Epidermal melanocyte (primary cell): ENCODE data around the gene CEACAM7.

Experiments
- DNase-seq: peaks from one replicate; pipeline ENCODE4 v3.0.0; 2011; ENCODE audit warnings: low spot score; ENCODE audit not compliant: insufficient read length

CEACAM7 gene

DNA sequence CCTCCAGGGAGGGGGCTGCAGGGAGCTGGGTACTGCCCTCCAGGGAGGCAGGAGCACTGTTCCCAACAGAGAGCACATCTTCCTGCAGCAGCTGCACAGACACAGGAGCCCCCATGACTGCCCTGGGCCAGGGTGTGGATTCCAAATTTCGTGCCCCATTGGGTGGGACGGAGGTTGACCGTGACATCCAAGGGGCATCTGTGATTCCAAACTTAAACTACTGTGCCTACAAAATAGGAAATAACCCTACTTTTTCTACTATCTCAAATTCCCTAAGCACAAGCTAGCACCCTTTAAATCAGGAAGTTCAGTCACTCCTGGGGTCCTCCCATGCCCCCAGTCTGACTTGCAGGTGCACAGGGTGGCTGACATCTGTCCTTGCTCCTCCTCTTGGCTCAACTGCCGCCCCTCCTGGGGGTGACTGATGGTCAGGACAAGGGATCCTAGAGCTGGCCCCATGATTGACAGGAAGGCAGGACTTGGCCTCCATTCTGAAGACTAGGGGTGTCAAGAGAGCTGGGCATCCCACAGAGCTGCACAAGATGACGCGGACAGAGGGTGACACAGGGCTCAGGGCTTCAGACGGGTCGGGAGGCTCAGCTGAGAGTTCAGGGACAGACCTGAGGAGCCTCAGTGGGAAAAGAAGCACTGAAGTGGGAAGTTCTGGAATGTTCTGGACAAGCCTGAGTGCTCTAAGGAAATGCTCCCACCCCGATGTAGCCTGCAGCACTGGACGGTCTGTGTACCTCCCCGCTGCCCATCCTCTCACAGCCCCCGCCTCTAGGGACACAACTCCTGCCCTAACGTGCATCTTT, 12.5 kb upstream of the CEACAM7 start:
- no peak for DNase-seq

DNA sequence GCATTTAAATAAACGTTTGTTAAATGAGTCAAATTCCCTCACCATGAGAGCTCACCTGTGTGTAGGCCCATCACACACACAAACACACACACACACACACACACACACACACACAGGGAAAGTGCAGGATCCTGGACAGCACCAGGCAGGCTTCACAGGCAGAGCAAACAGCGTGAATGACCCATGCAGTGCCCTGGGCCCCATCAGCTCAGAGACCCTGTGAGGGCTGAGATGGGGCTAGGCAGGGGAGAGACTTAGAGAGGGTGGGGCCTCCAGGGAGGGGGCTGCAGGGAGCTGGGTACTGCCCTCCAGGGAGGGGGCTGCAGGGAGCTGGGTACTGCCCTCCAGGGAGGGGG, 11.9 kb upstream of the CEACAM7 start:
- DNase-seq: no peak

DNA sequence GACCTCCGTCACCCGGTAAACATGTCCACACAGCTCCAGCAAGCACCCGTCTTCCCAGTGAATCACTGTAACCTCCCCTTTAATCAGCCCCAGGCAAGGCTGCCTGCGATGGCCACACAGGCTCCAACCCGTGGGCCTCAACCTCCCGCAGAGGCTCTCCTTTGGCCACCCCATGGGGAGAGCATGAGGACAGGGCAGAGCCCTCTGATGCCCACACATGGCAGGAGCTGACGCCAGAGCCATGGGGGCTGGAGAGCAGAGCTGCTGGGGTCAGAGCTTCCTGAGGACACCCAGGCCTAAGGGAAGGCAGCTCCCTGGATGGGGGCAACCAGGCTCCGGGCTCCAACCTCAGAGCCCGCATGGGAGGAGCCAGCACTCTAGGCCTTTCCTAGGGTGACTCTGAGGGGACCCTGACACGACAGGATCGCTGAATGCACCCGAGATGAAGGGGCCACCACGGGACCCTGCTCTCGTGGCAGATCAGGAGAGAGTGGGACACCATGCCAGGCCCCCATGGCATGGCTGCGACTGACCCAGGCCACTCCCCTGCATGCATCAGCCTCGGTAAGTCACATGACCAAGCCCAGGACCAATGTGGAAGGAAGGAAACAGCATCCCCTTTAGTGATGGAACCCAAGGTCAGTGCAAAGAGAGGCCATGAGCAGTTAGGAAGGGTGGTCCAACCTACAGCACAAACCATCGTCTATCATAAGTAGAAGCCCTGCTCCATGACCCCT, 11.3 kb upstream of the CEACAM7 start:
- DNase-seq: no peak

DNA sequence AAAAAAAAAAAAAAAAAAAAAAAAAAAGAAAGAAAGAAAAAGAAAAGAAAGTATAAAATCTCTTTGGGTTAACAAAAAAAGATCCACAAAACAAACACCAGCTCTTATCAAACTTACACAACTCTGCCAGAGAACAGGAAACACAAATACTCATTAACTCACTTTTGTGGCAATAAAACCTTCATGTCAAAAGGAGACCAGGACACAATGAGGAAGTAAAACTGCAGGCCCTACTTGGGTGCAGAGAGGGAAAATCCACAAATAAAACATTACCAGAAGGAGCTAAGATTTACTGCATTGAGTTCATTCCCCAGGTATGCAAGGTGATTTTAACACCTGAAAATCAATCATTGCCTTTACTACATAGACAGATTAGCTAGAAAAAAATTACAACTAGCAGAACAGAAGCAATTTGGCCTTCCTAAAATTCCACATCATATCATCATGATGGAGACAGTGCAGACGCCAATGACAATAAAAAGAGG, 10.7 kb upstream of the CEACAM7 start:
- no peak for DNase-seq

DNA sequence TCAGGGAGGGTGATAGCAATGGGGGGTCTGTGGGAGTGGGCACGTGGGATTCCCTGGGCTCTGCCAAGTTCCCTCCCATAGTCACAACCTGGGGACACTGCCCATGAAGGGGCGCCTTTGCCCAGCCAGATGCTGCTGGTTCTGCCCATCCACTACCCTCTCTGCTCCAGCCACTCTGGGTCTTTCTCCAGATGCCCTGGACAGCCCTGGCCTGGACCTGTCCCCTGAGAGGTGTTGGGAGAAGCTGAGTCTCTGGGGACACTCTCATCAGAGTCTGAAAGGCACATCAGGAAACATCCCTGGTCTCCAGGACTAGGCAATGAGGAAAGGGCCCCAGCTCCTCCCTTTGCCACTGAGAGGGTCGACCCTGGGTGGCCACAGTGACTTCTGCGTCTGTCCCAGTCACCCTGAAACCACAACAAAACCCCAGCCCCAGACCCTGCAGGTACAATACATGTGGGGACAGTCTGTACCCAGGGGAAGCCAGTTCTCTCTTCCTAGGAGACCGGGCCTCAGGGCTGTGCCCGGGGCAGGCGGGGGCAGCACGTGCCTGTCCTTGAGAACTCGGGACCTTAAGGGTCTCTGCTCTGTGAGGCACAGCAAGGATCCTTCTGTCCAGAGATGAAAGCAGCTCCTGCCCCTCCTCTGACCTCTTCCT, 9.3 kb upstream of the CEACAM7 start:
- no peak for DNase-seq

DNA sequence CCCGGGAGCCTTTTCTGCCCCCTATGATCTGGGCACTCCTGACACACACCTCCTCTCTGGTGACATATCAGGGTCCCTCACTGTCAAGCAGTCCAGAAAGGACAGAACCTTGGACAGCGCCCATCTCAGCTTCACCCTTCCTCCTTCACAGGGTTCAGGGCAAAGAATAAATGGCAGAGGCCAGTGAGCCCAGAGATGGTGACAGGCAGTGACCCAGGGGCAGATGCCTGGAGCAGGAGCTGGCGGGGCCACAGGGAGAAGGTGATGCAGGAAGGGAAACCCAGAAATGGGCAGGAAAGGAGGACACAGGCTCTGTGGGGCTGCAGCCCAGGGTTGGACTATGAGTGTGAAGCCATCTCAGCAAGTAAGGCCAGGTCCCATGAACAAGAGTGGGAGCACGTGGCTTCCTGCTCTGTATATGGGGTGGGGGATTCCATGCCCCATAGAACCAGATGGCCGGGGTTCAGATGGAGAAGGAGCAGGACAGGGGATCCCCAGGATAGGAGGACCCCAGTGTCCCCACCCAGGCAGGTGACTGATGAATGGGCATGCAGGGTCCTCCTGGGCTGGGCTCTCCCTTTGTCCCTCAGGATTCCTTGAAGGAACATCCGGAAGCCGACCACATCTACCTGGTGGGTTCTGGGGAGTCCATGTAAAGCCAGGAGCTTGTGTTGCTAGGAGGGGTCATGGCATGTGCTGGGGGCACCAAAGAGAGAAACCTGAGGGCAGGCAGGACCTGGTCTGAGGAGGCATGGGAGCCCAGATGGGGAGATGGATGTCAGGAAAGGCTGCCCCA, 8.5 kb upstream of the CEACAM7 start:
- no peak for DNase-seq

DNA sequence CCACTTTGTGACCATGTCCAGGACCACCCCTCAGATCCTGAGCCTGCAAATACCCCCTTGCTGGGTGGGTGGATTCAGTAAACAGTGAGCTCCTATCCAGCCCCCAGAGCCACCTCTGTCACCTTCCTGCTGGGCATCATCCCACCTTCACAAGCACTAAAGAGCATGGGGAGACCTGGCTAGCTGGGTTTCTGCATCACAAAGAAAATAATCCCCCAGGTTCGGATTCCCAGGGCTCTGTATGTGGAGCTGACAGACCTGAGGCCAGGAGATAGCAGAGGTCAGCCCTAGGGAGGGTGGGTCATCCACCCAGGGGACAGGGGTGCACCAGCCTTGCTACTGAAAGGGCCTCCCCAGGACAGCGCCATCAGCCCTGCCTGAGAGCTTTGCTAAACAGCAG, 7.7 kb upstream of the CEACAM7 start:
- no peak for DNase-seq

DNA sequence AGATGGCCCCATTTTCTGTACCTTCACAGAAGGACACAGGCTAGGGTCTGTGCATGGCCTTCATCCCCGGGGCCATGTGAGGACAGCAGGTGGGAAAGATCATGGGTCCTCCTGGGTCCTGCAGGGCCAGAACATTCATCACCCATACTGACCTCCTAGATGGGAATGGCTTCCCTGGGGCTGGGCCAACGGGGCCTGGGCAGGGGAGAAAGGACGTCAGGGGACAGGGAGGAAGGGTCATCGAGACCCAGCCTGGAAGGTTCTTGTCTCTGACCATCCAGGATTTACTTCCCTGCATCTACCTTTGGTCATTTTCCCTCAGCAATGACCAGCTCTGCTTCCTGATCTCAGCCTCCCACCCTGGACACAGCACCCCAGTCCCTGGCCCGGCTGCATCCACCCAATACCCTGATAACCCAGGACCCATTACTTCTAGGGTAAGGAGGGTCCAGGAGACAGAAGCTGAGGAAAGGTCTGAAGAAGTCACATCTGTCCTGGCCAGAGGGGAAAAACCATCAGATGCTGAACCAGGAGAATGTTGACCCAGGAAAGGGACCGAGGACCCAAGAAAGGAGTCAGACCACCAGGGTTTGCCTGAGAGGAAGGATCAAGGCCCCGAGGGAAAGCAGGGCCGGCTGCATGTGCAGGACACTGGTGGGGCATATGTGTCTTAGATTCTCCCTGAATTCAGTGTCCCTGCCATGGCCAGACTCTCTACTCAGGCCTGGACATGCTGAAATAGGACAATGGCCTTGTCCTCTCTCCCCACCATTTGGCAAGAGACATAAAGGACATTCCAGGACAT, 7.0 kb upstream of the CEACAM7 start:
- no peak for DNase-seq

DNA sequence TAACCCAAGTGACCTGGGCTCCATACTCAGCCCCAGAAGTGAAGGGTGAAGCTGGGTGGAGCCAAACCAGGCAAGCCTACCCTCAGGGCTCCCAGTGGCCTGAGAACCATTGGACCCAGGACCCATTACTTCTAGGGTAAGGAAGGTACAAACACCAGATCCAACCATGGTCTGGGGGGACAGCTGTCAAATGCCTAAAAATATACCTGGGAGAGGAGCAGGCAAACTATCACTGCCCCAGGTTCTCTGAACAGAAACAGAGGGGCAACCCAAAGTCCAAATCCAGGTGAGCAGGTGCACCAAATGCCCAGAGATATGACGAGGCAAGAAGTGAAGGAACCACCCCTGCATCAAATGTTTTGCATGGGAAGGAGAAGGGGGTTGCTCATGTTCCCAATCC, 6.1 kb upstream of the CEACAM7 start:
- no peak for DNase-seq

DNA sequence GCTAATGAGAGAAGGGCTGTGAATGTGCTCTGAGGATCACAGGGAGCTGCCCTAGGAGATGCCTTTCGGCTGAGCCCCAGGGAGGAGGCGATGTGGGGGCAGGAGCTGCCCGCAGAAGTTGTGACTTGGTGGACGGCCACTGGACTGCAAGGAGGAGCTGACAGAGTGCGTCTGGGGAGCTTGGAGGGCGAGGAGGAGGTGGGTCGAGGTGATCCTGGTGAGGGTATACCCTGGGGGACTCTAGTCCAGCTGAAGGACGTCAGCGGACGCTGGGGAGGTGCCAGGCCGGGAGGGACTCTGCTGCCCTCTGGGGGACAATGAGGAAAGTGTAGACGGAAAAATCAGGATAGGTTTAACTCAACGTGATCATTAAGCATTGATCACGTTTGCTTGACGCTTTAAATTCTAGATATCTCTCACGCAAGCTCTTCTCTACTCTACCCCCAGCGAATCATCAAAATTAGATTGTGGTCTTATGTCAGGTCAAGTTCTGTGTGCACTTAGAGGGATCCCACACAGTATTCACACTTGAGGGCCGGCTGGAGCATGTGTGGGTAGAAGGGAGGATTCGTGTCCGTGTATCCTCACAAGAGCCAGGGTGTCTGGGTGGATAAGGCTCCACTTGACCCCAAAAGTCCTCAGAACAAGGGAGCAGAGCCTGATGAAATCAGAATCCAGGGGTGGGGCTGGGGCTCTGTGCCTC, 3.3 kb upstream of the CEACAM7 start:
- DNase-seq: no peak

DNA sequence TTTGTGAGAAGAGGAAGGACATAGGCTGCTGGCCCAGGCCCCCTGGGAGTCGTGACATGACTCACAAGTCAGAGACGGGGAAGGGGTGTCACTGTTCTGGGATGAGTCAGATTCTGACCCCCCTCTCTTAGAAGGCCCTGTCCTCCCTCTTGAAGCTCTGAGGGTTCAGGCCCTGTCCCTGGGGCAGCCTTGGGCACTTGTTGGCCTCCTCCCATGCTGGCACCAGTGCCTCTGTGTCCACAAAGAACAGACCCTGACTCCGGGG, 2.7 kb upstream of the CEACAM7 start:
- no peak for DNase-seq

DNA sequence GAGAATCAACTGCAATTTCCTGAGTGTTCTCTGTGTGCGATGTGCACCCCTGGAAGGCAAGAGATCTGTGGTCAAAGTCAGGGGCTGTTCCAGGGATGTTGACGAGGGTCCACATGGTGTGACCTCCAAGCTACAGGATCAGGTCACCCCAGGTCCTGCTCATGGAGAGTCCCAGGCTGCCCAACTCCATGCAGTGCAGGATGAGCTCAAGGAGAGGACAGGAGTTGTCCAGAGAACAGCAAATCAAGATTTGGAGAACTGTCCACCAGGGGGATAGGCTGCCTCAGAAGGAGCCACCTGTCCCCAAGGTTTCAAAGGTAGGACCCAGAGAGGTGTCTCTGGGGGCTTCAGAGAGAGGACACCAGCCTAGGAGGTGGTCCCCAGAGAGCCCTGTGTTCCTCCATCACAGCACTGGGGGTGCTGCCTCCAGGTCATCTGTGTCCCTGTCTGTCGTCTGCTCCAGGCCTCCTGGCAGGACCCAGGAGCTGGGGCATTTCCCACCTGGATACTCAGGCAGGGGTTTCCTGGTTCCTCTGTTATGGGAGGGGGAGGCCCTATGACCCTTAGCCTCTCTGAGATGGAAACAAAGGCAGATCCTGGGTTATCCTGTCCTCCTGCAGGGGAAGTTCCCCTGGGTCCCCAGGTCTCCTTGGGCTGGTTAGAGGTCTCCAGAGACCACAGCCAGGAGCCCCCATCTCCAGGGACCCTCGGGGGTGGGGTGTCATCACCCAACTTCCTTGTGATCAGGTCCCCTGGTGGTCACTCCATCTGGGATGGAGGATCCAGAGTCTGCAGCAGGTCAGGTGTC, 2.1 kb upstream of the CEACAM7 start:
- no peak for DNase-seq

DNA sequence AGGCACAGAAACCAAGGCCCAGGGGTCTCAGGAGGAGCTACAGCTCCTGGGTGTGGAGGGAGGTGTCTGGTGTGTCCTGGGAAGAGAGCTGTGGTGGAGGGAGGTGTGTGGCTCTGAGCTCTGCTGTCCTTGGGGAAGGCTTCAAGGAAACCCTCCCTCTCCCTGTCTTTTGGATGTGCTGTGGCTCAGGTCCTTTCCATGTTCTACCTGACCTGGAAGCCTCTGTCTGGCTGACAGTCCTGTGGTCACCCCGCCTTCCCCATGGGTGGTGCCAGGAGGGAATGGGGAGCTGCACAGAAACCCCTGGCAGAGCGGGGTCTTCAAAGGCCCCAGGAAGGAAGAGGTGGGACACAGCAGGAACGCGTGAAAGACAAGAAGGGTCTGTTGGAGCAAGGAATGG, 617 bp upstream of the CEACAM7 start:
- no peak for DNase-seq

DNA sequence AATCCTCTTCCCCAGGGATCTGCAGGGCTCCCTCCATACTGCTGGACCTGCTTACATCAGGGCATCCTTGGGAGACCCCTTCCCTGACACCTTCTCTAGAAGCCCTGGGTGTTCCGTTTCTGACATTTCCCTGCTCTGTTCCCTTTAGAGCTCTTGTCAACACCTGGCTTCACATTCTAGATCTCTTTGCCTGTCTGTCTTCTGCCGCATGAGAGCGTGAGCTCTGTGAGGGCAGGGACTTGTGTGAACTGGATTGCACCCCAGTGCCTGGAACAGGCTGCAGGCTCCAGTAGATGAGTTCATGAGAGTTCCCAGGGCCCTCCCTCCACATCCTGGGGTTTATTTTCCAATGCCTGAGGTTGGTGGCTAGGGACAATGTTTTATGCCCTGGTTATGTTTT, 651 bp downstream of the CEACAM7 start:
- DNase-seq: no peak

DNA sequence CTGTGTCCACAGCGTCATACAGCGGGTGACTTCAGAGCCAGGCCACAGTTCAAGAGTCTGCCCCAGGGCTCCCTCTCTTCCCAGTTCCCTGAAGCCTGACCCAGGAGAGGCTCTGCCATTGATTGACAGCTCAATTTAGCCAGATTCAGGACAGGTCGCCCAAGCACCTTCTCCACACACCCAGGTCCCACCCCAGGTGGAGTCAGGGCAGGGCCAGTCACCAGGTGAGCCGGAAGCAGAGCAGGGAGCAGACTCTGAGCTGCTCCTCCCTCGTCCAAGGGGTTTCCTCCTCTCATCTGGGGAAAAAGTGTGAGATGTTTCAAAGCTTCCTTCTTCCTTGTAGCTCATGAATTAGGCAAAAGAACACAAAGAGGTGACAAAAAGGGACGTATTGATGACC, 5.6 kb downstream of the CEACAM7 start:
- DNase-seq: no peak

DNA sequence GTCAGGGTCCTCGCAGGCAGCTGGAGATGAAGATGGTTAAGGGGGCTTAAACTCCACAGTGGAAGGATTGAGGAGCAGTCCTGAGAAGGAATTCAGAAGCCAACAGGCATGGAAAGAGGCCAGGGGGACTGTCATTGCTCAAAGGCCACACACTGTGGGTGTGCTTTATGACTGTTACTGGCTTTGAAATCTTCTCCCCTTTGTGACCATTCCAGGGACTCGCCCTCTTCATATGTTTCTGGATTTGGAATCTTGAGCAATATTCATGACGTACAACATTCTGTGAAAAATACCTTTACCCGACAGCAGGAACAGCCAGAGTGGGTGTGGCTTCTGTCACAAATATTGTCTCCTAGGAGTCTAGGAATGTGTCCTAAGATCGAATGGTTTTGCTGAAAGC, 16.6 kb downstream of the CEACAM7 start:
- no peak for DNase-seq

DNA sequence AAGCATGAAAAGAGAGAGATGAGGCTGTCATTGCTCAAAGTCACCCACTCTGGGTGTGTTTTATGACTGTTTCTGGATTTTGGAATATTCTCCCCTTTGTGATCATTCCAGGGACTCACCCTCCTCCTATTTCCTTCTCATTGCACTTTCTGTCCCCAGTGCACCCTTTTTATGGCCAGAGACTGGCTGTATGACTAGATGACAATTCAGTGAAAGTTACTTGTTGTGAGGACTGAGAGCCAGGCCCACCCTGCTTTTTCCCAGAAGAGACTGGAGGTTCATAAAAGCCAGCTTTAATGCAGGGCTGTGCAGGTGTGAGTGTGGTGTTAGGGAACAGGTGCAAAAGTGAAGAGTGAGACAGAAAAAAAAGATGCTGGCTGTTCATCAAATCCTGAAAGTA, 17.3 kb downstream of the CEACAM7 start:
- no peak for DNase-seq

DNA sequence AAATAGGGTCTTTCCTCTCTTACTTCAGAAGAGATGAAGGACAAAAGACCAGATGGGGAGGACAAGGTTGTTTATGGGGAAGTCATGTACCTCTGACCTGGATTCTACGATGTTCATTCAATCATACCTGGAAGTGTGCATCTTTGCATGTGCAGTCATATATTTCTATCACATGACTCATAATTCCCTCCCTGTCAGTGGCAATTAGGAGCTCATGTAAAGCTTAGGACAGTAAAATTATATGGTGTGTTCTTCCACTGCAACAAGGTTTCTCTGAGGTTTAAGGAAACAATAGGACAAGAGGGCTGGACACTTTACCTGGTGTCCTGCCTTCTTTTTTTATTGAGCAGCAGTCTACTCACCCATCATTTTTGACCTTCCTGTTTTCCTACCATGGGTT, 19.8 kb downstream of the CEACAM7 start:
- no peak for DNase-seq

DNA sequence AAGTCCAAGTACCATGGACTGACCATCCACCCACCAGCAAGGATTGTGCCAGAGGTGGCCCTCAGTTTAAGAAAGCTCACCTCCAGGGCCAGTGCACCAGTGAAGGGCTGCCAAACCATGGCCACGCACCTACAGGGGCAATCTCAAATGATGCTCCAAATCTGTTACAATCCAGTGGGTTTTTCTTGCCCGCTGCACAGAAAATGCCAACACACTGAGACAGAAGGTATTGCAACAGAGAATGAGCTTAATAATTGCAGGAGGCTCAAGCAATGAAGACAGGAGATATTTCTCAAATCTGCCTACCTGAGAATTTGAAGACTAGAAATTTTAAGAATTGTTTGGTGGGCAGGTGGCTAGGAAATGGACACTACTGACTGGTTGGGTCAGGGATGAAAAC, 22.0 kb downstream of the CEACAM7 start:
- no peak for DNase-seq

DNA sequence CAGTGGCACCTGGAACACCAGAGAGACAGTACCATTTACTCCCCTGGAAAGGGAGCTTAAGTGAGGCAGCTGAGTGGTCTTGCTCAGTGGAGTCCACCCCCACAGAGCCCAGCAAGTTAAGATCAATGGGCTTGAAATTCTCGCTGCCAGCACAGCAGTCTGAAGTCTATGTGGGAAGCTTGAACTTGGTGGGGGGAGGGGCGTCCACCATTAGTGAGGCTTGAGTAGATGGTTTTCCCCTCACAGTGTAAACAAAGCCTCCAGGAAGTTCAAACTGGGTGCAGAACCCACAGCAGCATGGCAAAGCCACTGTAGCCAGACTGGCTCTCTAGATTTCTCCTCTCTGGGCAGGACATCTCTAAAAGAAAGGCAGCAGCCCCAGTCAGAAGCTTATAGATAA, 30.9 kb downstream of the CEACAM7 start:
- no peak for DNase-seq
